Naive thymus-derived CD8-positive, alpha-beta T cell (primary cell): ENCODE results near the gene LIN54. TPM values are rescaled to one million over a fixed set of nuclear protein-coding genes. Genes with fewer than 3 reads are reported as not detected.

ENCODE experiments used
- ATAC-seq, 2 donors: fragments of 150-1000 bp; cut with Tn5 transposase in 1 of 2; sonication (Bioruptor Pico), chemical (Tn5 transposase) in 1 of 2; 1 replicate in 1 of 2; 2 replicates in 1 of 2; pipeline ENCODE4 v1.10.0; 2021; ENCODE audit warnings: mild to moderate bottlenecking in 2 of 2, moderate library complexity in 2 of 2
- POLR2A ChIA-PET: fragments of 350-600 bp; sonication (Branson Sonifier 250); formaldehyde crosslinking; loops from one replicate; lab custom pipeline; 2021; ENCODE audit warnings: antibody characterized with exemption; lab: Charles Lee
- DNase-seq, 10 donors: peaks; one replicate each; pipeline versions ENCODE4 v3.0.0 to v3.0.0-alpha.2; 2020 to 2022
- H3K27ac Mint-ChIP-seq, 10 donors: one replicate each; pipeline ENCODE4 v1.8.0; 2020 to 2022; ENCODE audit warnings: mild to moderate bottlenecking in 10 of 10, mixed read lengths in 10 of 10, moderate library complexity in 4 of 10, inconsistent platforms in 1 of 10
- H3K27me3 Mint-ChIP-seq, 5 donors: one replicate each; pipeline ENCODE4 v1.8.0; 2021 to 2022; ENCODE audit warnings: mixed read lengths in 5 of 5
- H3K36me3 Mint-ChIP-seq, 3 donors: one replicate each; pipeline ENCODE4 v1.8.0; 2020 to 2022; ENCODE audit warnings: mixed read lengths in 3 of 3, mild to moderate bottlenecking in 2 of 3, inconsistent platforms in 1 of 3
- H3K4me1 Mint-ChIP-seq, 4 donors: one replicate each; pipeline ENCODE4 v1.8.0; 2021 to 2022; ENCODE audit warnings: mixed read lengths in 4 of 4
- H3K4me3 Mint-ChIP-seq, 10 donors: one replicate each; pipeline ENCODE4 v1.8.0; 2020 to 2022; ENCODE audit warnings: mild to moderate bottlenecking in 10 of 10, mixed read lengths in 10 of 10, moderate library complexity in 6 of 10, inconsistent platforms in 1 of 10
- H3K9me3 Mint-ChIP-seq, 9 donors: one replicate each; pipeline ENCODE4 v1.8.0; 2020 to 2022; ENCODE audit warnings: mixed read lengths in 9 of 9, mild to moderate bottlenecking in 3 of 9, inconsistent platforms in 1 of 9, moderate library complexity in 1 of 9
- polyA plus RNA-seq, 3 donors: library from polyadenylated mRNA; unstranded; fragments of 300-500 nt; fragmentation: Illumina TruSeq; gene quantifications; one replicate each; pipeline ENCODE4 v1.2.3, GENCODE V29; 2021
- total RNA-seq, 8 experiments: library from RNA in 2 of 8; stranded (reverse) in 2 of 8; gene quantifications; one replicate each; pipeline ENCODE4 v1.2.3 and lab custom pipeline; 2021 to 2026

Gene LIN54
- total and polyA plus RNA-seq, 5 experiments from 2014 or later, result 9.4 to 24.1 (median 10.7) TPM

GRCh38 chr4:82898322-82899243, 112.0 kb downstream of the LIN54 start:
- H3K27ac Mint-ChIP-seq, result peak overlapping the region in 3 of 10 donors; percentile 38 to 81 (median 44)
- no peak overlapping the region for H3K4me3 Mint-ChIP-seq
- no peaks in the 10 kb centered on the region for H3K9me3 Mint-ChIP-seq
- POLR2A ChIA-PET, result interaction anchor here (0.7 to 3.3 kb wide), 2 partner anchors 8 to 368 kb away, joined by 3 to 40 read pairs; partner anchors contain the start of gene SEC31A
- H3K27me3 Mint-ChIP-seq, result no peaks in the 10 kb centered on the region
- H3K36me3 Mint-ChIP-seq, result peaks cover 5 to 38% (median 14%) of the 10 kb centered on the region in 3 donors
- ATAC-seq (no peak), DNase-seq (no peak)
- H3K4me1 Mint-ChIP-seq, result peaks cover 7 to 29% (median 12%) of the 10 kb centered on the region in 4 donors

GRCh38 chr4:82896755-82897154, 113.9 kb downstream of the LIN54 start:
- Mint-ChIP-seq H3K9me3 (no peaks in the 10 kb centered on the region), H3K36me3 (peaks cover 5 to 38% (median 14%) of the 10 kb centered on the region in 3 donors), H3K4me1 (peaks cover 12 to 35% (median 13%) of the 10 kb centered on the region in 4 donors), H3K27ac (peak overlapping the region in 8 of 10 donors; percentile 10 to 81 (median 46)), H3K4me3 (peak overlapping the region in 1 of 10 donors; percentile 2), H3K27me3 (no peaks in the 10 kb centered on the region)
- POLR2A ChIA-PET, result interaction anchor here (1.0 kb wide), 1 partner anchor 174 kb away, joined by 4 read pairs; no protein-coding TSS in a partner anchor
- ATAC-seq (no peak), DNase-seq (no peak)

GRCh38 chr4:82893942-82894341, 116.7 kb downstream of the LIN54 start:
- Mint-ChIP-seq H3K9me3 (no peaks in the 10 kb centered on the region), H3K36me3 (peaks cover 5 to 38% (median 14%) of the 10 kb centered on the region in 3 donors), H3K27ac (peak overlapping the region in 3 of 10 donors; percentile 36 to 51 (median 47)), H3K4me3 (no peak overlapping the region), H3K27me3 (no peaks in the 10 kb centered on the region), H3K4me1 (peaks cover 14 to 41% (median 28%) of the 10 kb centered on the region in 4 donors)
- DNase-seq (no peak), ATAC-seq (no peak)
- POLR2A ChIA-PET, result no interaction called here

- Mint-ChIP-seq H3K9me3 (no peaks in the 10 kb centered on the region), H3K36me3 (peaks cover 5 to 33% (median 14%) of the 10 kb centered on the region in 3 donors), H3K4me1 (peaks cover 8 to 44% (median 33%) of the 10 kb centered on the region in 4 donors), H3K27ac (peak overlapping the region in 9 of 10 donors; percentile 52 to 99 (median 98)), H3K4me3 (peak overlapping the region in 7 of 10 donors; percentile 29 to 98 (median 94)), H3K27me3 (no peaks in the 10 kb centered on the region)
- DNase-seq (no peak), ATAC-seq (no peak)
- POLR2A ChIA-PET, result interaction anchor here (1.1 to 3.7 kb wide), 4 partner anchors 8 to 463 kb away, joined by 3 to 40 read pairs (median 4); partner anchors contain the start of genes COPS4, HNRNPDL and THAP9
Observed at GRCh38 chr4:82892467-82892802, 118.2 kb downstream of the LIN54 start.

GRCh38 chr4:82891707-82892466, 118.7 kb downstream of the LIN54 start:
- Mint-ChIP-seq H3K4me1 (peaks cover 6 to 44% (median 33%) of the 10 kb centered on the region in 4 donors), H3K4me3 (peak overlapping the region; percentile 87 to 98 (median 94)), H3K9me3 (no peaks in the 10 kb centered on the region), H3K36me3 (peaks cover 5 to 28% (median 14%) of the 10 kb centered on the region in 3 donors), H3K27me3 (no peaks in the 10 kb centered on the region), H3K27ac (peak overlapping the region; percentile 92 to 99 (median 98))
- ATAC-seq (no peak), DNase-seq (no peak)
- POLR2A ChIA-PET, result interaction anchor here (0.6 to 3.7 kb wide), 6 partner anchors 8 to 462 kb away, joined by 3 to 40 read pairs (median 3); partner anchors contain the start of genes COPS4, HNRNPDL, LIN54 and THAP9

- Mint-ChIP-seq H3K4me3 (peak within 1 kb of the TSS; percentile 87 to 98 (median 94)), H3K4me1 (peaks cover 3 to 44% (median 36%) of the 10 kb centered on the region in 4 donors), H3K27ac (peak within 1 kb of the TSS; percentile 92 to 99 (median 98)), H3K9me3 (no peaks in the 10 kb centered on the region), H3K27me3 (no peaks in the 10 kb centered on the region), H3K36me3 (peaks cover 5 to 22% (median 14%) of the 10 kb centered on the region in 3 donors)
- ATAC-seq (peak; percentile 90 to 91), DNase-seq (peak; percentile 92 to 98 (median 96))
- POLR2A ChIA-PET, result interaction anchor here (0.6 to 3.7 kb wide), 5 partner anchors 9 to 144 kb away, joined by 3 to 40 read pairs (median 3); partner anchors contain the start of genes COPS4, LIN54 and THAP9
Observed at GRCh38 chr4:82890901-82891706, 119.5 kb downstream of the LIN54 start, which contains the start of gene SEC31A. Gene SEC31A (minus strand): TSS chr4:82891153. CDS start chr4:82881936, 9,217 bp downstream.

GRCh38 chr4:82890528-82890900, 120.1 kb downstream of the LIN54 start:
- Mint-ChIP-seq H3K27ac (peak overlapping the region; percentile 92 to 99 (median 98)), H3K27me3 (no peaks in the 10 kb centered on the region), H3K4me1 (peaks cover 5 to 50% (median 40%) of the 10 kb centered on the region in 4 donors), H3K36me3 (peaks cover 5 to 19% (median 10%) of the 10 kb centered on the region in 3 donors), H3K4me3 (peak overlapping the region; percentile 87 to 98 (median 94)), H3K9me3 (no peaks in the 10 kb centered on the region)
- POLR2A ChIA-PET, result interaction anchor here (0.6 to 3.7 kb wide), 5 partner anchors 9 to 624 kb away, joined by 3 to 40 read pairs (median 4); partner anchors contain the start of genes COPS4, LIN54 and THAP9
- ATAC-seq (peak; percentile 1 to 2), DNase-seq (no peak)

GRCh38 chr4:82889287-82889686, 121.3 kb downstream of the LIN54 start:
- ATAC-seq (no peak), DNase-seq (no peak)
- POLR2A ChIA-PET, result interaction anchor here (0.6 to 3.7 kb wide), 4 partner anchors 11 to 458 kb away, joined by 4 to 40 read pairs (median 4); partner anchors contain the start of gene THAP9
- Mint-ChIP-seq H3K4me1 (peaks cover 12 to 60% (median 47%) of the 10 kb centered on the region in 4 donors), H3K36me3 (peaks cover 3 to 12% (median 4%) of the 10 kb centered on the region in 3 donors), H3K4me3 (peak overlapping the region; percentile 87 to 98 (median 94)), H3K27ac (peak overlapping the region in 8 of 10 donors; percentile 87 to 99 (median 98)), H3K9me3 (no peaks in the 10 kb centered on the region), H3K27me3 (no peaks in the 10 kb centered on the region)

- POLR2A ChIA-PET, result no interaction called here
- DNase-seq (no peak), ATAC-seq (no peak)
- H3K27me3 Mint-ChIP-seq, result no peaks in the 10 kb centered on the region
- H3K4me1 Mint-ChIP-seq, result peaks cover 16 to 69% (median 51%) of the 10 kb centered on the region in 4 donors
- H3K4me3 Mint-ChIP-seq, result peak overlapping the region in 2 of 10 donors; percentile 1 to 12
- H3K27ac Mint-ChIP-seq, result peak overlapping the region in 2 of 10 donors; percentile 8 to 43
- H3K9me3 Mint-ChIP-seq, result no peaks in the 10 kb centered on the region
- H3K36me3 Mint-ChIP-seq, result peaks cover 0 to 29% (median 0%) of the 10 kb centered on the region in 3 donors
Observed at GRCh38 chr4:82886147-82886942, 124.3 kb downstream of the LIN54 start.

- POLR2A ChIA-PET, result no interaction called here
- H3K27me3 Mint-ChIP-seq, result no peaks in the 10 kb centered on the region
- DNase-seq (no peak), ATAC-seq (no peak)
- peak overlapping the region in 3 of 10 donors; percentile 8 to 30 (median 19) for H3K27ac Mint-ChIP-seq
- peak overlapping the region in 1 of 10 donors; percentile 12 for H3K4me3 Mint-ChIP-seq
- H3K4me1 Mint-ChIP-seq, result peaks cover 16 to 66% (median 52%) of the 10 kb centered on the region in 4 donors
- peaks cover 0 to 38% (median 0%) of the 10 kb centered on the region in 3 donors for H3K36me3 Mint-ChIP-seq
- H3K9me3 Mint-ChIP-seq, result no peaks in the 10 kb centered on the region
Observed at GRCh38 chr4:82885410-82885809, 125.2 kb downstream of the LIN54 start.
